Measurements from ENCODE around the gene JAM3.

DNA sequence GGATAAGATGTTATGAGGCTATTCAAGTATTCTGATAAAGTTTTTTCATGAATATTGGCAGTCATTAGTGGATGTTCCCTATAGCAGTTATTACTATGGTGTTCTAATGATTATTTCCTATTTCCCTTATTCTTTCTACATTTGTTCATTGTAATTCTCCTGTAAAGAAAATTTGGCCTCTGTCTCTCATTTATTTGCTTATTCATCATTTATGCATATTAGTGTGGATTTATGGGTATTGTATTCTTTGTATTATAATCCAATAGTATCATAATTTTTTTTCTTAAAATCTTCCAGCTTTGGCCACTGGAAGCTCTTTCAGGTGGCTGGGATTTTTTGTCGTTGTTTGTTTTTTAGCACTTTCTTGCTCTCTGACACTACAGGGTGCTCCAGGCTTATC is 47.3 kb downstream of the JAM3 start:
- TF ChIP-seq POLR2AphosphoS5 (IDR thresholded peaks at IDR 0.05; ENCODE audit: low read depth, low read length) (no peak), SIN3A (IDR thresholded peaks at IDR 0.05; ENCODE audit: borderline replicate concordance, insufficient read depth, low read depth, low read length) (no peak), TCF7L2 (IDR thresholded peaks at IDR 0.05; ENCODE audit: low read depth, low read length) (no peak)
- TF ChIP-seq, protein P1, sequence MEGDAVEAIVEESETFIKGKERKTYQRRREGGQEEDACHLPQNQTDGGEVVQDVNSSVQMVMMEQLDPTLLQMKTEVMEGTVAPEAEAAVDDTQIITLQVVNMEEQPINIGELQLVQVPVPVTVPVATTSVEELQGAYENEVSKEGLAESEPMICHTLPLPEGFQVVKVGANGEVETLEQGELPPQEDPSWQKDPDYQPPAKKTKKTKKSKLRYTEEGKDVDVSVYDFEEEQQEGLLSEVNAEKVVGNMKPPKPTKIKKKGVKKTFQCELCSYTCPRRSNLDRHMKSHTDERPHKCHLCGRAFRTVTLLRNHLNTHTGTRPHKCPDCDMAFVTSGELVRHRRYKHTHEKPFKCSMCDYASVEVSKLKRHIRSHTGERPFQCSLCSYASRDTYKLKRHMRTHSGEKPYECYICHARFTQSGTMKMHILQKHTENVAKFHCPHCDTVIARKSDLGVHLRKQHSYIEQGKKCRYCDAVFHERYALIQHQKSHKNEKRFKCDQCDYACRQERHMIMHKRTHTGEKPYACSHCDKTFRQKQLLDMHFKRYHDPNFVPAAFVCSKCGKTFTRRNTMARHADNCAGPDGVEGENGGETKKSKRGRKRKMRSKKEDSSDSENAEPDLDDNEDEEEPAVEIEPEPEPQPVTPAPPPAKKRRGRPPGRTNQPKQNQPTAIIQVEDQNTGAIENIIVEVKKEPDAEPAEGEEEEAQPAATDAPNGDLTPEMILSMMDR (IDR thresholded peaks at IDR 0.05) = no peak
- TF ChIP-seq, protein P2, sequence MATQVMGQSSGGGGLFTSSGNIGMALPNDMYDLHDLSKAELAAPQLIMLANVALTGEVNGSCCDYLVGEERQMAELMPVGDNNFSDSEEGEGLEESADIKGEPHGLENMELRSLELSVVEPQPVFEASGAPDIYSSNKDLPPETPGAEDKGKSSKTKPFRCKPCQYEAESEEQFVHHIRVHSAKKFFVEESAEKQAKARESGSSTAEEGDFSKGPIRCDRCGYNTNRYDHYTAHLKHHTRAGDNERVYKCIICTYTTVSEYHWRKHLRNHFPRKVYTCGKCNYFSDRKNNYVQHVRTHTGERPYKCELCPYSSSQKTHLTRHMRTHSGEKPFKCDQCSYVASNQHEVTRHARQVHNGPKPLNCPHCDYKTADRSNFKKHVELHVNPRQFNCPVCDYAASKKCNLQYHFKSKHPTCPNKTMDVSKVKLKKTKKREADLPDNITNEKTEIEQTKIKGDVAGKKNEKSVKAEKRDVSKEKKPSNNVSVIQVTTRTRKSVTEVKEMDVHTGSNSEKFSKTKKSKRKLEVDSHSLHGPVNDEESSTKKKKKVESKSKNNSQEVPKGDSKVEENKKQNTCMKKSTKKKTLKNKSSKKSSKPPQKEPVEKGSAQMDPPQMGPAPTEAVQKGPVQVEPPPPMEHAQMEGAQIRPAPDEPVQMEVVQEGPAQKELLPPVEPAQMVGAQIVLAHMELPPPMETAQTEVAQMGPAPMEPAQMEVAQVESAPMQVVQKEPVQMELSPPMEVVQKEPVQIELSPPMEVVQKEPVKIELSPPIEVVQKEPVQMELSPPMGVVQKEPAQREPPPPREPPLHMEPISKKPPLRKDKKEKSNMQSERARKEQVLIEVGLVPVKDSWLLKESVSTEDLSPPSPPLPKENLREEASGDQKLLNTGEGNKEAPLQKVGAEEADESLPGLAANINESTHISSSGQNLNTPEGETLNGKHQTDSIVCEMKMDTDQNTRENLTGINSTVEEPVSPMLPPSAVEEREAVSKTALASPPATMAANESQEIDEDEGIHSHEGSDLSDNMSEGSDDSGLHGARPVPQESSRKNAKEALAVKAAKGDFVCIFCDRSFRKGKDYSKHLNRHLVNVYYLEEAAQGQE (IDR thresholded peaks at IDR 0.05; ENCODE audit: insufficient read depth in 1 of 2, low read depth in 2 of 2, low read length in 1 of 2) = no peak
